Measurements from ENCODE around the gene CAND1.

Gene CAND1

GRCh38 chr12:67299526-67299925, 30.4 kb downstream of the CAND1 start:
- TF ChIP-seq CTCF (IDR thresholded peaks at IDR 0.05; ENCODE audit: low read depth, low read length): no peak

GRCh38 chr12:67299926-67300325, 30.8 kb downstream of the CAND1 start:
- DNase-seq (ENCODE audit: extremely low read depth, low read depth): no peak
- no peak for TF ChIP-seq CTCF (IDR thresholded peaks at IDR 0.05; ENCODE audit: low read depth, low read length)

More at GRCh38 chr12:67299526-67299925, 30.4 kb downstream of the CAND1 start:
- no peak for DNase-seq (ENCODE audit: extremely low read depth, low read depth)

GRCh38 chr12:67302162-67302561, 33.0 kb downstream of the CAND1 start:
- TF ChIP-seq CTCF (IDR thresholded peaks at IDR 0.05; ENCODE audit: low read depth, low read length): no peak
- DNase-seq (ENCODE audit: extremely low read depth, low read depth): no peak

GRCh38 chr12:67305544-67305943, 36.4 kb downstream of the CAND1 start:
- no peak for TF ChIP-seq CTCF (IDR thresholded peaks at IDR 0.05; ENCODE audit: low read depth, low read length)
- DNase-seq (ENCODE audit: extremely low read depth, low read depth): no peak

- no peak for DNase-seq (ENCODE audit: extremely low read depth, low read depth)
- TF ChIP-seq CTCF (IDR thresholded peaks at IDR 0.05; ENCODE audit: low read depth, low read length): no peak
Measured at GRCh38 chr12:67306712-67307111, 37.6 kb downstream of the CAND1 start.

- no peak for TF ChIP-seq CTCF (IDR thresholded peaks at IDR 0.05; ENCODE audit: low read depth, low read length)
- no peak for DNase-seq (ENCODE audit: extremely low read depth, low read depth)
Measured at GRCh38 chr12:67315661-67316060, 46.5 kb downstream of the CAND1 start.

- no peak for TF ChIP-seq CTCF (IDR thresholded peaks at IDR 0.05; ENCODE audit: low read depth, low read length)
- no peak for DNase-seq (ENCODE audit: extremely low read depth, low read depth)
Measured at GRCh38 chr12:67318786-67319185, 49.6 kb downstream of the CAND1 start.

Data from AG09319 (cell line).